Measurements from ENCODE around the gene ZNF69.

- peak; percentile 89 for TF ChIP-seq POLR2A (IDR thresholded peaks at IDR 0.05; ENCODE audit: low read length)
- no peak for TF ChIP-seq GATA1 (IDR thresholded peaks at IDR 0.05; ENCODE audit: low read depth, low read length)
These were observed 37.5 kb downstream of the ZNF69 start, which contains the start of gene ZNF700 for GRCh38 chr19:11924886-11925650.

All from erythroblast (primary cell).